CD1c-positive myeloid dendritic cell (primary cell): Measurements from ENCODE around the gene LAMP1.
"Not testable (repeated sequence)": the region's sequence is repeated elsewhere in the genome, so short reads cannot be mapped to it uniquely, and the experiment has no call there.

Experiments used
- DNase-seq: peaks from one replicate; pipeline ENCODE4 v3.0.0-alpha.2; 2016; ENCODE audit errors: extremely low spot score

LAMP1 gene

DNA sequence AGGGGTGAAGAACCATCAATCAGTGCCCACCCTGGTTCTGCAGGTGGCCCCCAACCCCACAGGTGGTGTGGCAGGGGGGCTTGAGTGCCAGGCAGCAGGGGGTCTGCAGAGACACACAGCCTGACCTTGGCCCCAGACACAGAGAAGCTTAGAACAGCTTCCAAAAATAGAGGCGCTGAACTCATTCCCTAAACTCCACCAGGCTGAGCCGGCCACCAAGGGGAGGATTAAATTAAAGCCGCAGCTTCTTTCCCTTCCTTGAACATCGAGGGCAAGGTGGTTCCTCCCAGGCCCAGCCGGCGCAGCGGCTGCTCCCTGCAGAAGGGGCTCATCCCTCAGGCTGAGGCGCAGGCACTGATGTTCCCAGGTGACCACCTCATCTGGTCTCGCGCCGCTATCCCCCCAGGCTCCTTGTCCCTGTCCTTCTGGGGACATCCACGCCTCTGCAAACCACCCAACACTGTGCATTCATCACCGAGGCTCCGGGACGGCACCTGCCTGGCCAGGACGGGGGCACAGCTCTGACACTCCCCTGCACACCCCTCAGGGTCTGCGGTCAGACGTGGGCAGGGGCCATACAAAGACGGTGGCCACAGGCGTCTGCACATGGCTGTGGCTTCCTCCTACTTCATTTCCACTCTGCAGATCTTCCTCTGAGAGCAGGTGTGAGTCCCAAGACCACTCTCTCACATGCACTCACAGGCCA lies 30.9 kb downstream of the LAMP1 start:
- no peak for DNase-seq

DNA sequence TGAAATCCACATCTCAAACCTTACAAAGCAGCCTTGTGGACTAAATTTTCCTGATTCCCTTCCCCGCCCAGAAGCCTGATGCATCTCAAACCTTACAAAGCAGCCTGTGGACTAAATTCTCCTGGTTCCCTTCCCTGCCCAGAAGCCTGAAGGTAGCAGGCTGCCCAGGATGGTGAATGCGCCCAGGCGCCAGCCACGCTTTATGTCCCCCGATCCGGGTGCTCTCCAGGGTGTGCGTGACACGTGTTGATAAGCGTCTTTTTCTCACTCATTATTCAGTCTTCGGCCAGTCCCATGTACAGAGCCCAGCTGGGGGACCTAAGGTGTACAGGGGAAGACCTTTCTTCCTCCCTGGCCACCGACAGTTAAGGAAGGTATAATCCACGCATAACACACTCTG lies 31.8 kb downstream of the LAMP1 start:
- no peak for DNase-seq

DNA sequence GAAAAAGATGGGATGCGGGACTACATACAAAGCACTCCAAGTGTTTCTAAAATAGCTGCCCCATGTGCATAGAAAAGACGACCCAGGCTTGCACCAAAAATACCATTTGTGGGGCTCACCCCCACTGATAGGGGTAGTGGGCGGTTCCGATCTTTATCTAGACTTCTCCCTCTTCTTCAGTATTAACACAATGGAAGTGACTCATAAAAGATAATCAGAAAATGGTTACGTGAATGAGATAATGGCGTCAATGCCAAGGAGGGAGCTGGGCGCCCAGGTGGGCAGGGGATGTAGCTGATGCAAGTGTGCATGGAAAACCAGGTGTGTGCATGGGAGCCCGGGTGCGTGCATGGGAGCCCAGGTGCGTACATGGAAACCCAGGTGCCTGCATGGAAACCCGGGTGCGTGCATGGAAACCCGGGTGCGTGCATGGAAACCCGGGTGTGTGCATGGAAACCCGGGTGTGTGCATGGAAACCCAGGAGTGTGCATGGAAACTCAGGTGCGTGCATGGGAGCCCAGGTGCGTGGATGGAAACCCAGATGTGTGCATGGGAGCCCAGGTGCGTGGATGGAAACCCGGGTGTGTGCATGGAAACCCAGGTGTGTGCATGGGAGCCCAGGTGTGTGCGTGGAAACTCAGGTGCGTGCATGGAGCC lies 32.7 kb downstream of the LAMP1 start:
- DNase-seq, result no peak

DNA sequence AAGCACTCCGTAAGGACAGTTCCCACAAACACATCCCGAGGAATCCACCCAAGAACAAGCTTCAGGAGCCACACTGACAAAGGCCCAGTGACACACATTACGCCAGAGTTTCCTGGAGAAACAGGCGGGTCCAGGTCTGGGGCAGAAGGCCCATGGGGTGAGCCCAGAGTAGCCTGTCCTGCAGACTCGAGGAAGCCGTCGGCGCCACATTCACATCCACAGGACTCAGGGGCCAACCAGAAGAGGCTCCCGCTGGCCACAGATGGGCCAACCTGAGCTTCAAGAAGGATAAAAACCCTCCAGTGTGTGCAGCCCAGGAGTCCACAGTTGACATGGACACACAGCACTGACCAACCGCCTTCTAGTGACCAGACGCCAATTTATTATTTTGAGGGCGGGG lies 35.6 kb downstream of the LAMP1 start:
- no peak for DNase-seq

DNA sequence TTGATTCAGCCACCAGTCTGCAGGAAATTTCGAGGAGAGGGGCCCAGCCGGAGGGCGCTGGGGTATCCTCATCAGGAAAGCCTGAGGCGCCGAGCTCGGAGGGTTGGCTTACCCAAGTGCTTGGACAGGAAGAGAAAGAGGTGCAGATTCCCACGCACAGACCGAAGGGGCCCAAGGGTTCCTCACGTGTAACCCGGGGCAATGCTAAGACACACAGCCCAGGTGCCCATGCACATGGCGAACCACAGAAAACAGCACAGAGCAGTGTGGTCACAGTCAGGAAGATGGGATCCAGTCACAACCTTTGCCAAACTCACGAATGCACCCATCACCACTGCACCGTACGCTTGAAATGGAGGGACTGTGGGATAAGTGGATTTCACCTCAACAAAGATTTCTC lies 36.0 kb downstream of the LAMP1 start:
- DNase-seq, result no peak

DNA sequence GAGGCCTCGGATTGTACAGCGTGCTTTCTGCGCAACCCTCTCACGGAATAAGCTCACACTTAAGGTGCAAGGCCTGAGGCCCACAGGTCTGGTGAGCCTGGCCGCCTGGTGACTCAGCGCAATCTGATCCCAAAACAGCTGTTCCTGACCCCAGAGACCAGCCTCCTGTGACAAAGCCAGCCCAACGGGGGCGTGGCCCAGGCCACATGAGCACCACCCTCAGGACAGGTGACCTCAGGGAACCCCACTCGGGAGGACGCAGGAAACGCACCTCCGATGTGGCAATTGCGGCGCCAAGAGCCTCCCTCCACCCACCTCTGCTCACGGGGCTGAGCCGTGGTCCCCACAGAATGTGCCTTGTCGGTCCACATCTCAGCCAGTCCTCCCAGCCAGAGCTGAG lies 40.5 kb downstream of the LAMP1 start:
- DNase-seq, result no peak

DNA sequence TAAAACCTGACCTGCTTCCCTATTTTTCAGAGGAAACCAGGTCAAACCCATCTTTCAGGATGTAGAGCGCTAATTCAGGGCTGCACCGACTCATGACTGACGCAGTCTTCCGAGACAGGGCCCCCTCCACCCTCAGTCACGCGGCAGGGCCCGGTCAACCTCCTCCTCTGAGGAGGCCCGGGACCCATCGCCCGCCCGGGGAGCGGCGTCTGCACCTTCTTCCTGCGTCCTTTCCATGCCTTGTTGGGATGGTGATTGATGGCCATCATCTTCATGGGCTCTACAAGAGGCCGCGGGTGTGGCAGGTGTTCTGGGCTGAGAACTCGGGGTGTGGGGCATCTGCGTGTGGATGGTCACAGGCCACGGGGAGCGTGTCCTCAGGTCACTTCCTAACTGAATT lies 40.9 kb downstream of the LAMP1 start:
- no peak for DNase-seq

DNA sequence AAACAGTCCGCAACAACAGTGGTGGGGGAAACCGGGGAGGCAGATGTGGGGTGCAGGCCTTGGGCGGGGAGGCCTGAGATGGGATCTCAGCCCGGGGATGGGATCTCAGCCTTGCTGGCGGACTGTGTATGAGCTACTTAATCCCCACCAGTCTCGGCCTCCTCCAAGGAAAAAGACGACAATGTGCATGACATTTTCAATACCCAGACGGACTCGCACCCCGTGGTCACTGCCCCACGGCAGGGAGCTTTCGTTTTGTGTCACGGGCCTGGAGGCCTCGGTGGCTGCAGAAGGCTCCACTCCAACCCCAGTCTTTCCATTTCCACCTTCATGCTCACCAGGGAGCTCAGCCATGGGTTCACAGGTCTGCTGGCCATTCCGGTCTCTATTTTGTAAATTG lies 41.4 kb downstream of the LAMP1 start:
- no peak for DNase-seq

DNA sequence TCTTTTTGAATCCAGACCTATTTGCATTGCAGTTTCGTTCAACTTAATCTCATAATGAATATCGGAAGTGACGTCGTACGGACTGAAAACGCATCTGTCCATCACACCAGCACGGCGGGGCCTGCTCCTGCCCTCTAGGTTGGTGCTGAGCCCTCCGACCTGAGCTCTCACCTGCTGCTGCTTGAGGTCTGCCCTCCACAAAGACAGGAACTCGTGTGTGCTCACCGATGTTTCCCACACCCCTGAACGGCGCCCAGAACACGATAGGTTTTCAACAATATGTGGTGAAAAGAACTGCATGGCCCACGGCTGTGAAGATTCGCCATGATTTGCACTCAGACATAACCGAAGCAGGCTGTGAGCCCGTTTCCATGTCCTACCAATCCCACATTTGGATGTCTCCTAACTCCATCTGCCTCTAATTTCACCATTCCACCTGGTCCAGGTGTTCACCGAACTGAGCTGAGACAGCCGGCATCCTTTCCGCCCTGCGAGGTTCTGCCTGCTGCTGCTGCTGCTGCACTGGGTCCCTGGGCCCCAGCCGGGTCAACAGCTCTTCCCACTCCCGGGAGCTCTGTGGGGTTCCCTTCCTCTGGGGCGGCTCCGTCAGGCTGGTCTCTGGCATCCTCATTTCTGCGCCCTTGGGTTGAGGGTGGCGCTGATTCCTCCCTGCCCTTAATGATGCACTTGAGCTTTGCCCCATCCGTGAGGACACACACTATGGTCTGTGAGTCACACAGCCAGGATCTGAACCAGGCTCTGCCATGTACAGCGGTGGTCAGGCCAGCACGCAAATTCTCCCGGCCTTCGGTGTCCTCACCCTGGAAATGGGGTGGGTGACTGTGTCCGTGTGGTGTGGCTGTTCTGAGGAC lies 46.0 kb downstream of the LAMP1 start:
- DNase-seq, result no peak

DNA sequence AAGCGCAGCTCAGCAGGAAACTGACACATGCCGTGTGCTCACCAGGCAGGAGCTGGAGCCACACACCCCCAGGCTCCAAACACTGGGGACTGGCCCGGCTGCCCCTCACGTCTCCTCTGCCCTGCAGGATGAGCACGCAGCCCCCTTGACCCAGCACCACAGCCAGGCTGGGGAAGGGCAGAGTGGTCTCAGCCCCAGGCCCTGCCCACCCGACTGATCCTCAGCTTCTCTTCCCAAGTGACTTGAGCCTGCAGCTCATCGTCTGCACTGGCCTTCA lies 46.6 kb downstream of the LAMP1 start:
- no peak for DNase-seq

DNA sequence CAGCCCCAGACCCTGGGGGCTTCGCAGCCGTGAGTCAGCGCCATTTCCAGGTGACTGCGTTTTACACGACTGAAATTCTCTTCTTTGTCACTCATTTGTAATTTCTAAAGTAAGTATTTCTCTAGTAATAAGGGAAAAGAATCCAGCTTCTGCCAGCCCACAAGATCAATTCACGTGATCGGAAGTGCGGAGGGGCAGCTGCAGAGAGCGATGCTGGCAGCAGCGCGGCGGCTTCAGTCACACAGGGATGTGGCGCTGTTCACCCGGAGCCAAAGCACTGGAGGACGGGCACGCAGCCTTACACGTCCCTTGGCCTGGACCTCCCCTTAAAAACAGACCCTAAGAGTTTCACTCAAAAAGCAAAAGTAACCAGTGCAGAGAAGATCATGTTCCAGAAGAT lies 48.4 kb downstream of the LAMP1 start:
- no peak for DNase-seq

DNA sequence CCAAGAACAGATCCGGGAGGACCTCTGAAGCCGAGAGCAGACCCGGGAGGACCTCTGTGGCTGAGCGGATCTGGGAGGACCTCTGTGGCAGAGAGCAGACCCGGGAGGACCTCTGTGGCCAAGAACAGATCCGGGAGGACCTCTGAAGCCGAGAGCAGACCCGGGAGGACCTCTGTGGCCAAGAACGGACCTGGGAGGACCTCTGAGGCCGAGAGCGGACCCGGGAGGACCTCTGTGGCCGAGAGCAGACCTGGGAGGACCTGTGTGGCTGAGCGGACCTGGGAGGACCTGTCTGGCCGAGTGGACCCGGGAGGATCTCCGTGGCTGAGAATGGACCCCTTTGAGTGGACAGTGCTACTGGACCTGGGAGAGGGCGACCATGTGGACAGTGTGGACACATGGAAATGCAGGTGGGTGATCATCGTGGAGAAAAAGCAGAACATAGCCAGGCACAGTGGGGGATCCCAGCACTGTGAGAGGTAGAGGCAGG lies 50.7 kb downstream of the LAMP1 start:
- DNase-seq, result not testable (repeated sequence)

DNA sequence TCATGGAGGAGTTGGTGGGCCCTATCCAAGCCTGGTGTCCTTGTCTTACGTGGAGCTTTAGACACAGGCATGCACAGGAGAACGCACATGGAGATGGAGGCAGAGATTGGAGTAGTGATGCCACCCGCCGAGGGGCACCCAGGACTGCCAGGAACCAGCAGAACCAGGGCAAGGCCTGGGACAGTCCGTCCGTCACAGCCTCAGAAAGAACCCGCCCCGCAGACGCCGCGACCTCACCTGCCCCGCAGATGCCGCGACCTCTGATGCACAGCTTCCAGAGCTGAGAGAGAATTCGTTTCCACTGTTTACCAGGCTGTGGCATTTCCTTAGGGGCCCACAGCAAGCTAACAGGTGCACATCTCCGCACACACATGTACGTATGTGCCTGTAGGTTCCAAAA lies 51.6 kb downstream of the LAMP1 start:
- DNase-seq, result no peak

DNA sequence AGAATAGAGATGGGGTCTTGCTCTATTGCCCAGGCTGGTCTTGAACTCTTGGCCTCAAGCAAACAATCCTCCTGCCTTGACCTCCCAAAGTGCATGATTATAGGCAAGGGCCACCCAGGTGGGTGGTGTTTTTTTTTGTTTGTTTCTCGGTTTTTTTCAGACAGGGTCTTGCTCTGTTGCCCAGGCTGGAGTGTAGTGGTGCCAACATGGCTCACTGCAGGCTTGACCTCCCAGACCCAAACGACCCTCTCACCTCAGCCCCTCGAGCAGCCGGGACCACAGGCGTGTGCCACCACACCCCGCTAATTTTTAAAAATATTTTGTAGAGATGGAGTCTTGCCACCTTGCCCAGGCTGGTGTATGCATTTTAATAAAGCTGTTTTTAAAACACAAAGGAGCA lies 52.0 kb downstream of the LAMP1 start:
- DNase-seq, result no peak

DNA sequence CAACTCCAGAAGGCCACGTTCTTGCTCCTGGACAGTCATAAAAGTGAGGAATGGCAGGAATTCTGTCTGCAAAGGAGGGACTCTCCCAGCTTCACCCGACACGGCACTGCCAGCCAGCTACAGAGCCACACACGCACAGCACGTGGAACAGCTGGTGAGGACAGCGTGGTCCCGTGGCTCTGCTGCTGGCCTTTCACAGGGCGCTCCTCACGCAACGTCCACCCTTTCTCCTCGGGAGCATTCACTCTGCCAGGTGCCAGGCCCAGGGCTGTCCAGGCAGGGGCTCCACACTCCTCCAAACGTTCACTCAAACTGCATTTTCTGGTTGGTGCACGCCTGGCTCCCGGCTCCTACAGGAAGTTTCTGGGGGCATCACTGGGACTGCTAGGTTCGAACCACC lies 52.5 kb downstream of the LAMP1 start:
- DNase-seq, result no peak

DNA sequence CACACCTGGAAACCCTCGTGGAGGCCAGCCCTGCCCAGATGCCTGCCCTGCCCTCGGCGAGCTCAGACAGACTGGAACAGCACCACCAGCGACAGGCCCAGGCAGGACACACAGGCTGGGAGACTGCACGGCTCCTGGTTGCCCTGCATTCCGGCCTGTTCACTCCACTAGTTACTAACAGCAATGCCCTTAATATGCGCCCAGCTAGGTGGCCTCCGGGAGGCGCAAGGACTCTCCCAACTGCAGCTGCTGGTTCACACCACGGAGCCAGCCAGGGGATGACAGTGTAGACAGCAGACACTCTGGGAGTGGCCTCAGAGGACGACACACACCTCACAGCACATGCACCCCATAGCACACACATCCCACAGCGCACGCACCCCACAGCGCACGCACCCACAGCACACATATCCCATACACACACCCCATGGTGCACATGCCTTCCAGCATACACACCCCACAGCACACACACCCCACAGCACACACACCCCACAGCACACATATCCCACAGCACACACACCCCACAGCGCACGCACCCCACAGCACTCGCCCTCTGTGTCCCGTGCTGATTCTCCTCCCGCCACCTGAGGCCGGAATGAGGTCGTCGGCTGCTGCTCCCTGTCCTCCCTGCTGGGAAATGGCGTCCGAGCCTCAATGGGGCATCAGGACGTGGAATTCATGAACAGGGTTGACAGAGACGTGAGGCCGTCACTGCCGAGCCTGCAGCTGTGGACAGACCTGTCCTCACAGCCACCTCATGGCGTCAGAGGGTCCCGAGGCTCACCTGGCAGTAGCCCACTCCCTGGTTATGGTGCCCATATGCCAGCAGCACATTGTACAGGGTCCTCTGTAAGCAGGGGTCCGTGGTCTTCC lies 53.3 kb downstream of the LAMP1 start:
- no peak for DNase-seq

DNA sequence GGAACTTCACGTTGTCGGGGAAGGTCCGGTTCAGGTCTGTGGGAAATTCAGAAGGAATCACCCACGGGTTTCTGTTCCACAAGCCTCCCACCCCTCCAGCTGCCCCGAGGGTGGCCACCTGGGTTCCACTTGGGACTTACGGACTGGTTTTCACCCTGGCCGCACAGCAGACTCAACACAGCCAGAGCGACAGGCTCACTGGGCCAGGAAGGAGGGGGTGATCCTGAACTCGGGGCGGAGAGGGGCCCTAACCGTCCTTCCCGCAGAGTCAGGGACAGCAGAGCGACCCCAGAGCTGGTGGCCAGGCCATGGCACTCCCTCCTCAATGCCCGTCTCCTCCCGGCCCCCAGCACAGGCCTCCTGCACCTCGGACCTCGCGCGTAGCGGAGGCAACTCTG lies 53.9 kb downstream of the LAMP1 start:
- no peak for DNase-seq

DNA sequence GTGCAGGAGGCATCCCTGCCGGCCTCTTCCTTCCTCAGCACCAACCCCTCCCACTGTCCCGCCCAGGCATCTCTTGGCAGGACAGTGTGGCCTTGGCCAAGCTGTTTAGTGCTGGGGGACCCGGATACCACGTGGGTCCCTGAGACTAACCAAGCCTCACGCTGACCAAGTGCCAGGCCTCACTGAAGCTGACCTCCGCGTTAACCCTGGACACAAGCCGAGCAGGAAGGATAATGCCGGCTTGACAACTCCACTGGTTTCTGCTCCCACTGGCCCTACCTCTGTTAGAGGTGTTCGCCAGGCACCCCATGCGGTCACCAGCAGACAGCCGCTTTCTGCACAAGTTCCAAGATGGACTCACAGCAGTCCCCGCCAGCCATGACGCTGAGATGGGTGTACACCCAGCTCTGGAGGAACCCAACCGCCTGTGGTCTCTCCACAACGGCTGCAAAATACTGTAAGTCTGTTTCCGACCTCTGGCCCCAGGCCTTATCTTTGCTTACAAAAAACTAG lies 54.5 kb downstream of the LAMP1 start:
- no peak for DNase-seq

DNA sequence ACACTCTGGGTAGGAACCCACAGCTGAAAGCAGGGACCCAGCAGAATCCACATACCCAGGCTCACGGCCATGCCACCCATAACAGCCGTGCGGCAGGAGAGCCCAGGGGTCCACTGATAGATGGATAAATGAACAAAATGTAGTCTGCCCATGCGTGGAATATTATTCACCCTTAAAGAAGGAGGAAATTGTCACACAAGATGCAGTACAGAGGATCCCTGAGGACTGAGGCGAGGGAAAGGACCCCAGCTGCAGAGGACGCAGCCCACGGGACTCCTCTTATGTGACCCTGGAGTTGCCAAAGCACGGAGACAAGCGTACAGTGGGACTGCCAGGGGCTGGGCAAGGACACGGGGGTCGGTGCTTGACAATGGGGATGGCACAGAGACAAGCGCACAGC lies 56.2 kb downstream of the LAMP1 start:
- no peak for DNase-seq

DNA sequence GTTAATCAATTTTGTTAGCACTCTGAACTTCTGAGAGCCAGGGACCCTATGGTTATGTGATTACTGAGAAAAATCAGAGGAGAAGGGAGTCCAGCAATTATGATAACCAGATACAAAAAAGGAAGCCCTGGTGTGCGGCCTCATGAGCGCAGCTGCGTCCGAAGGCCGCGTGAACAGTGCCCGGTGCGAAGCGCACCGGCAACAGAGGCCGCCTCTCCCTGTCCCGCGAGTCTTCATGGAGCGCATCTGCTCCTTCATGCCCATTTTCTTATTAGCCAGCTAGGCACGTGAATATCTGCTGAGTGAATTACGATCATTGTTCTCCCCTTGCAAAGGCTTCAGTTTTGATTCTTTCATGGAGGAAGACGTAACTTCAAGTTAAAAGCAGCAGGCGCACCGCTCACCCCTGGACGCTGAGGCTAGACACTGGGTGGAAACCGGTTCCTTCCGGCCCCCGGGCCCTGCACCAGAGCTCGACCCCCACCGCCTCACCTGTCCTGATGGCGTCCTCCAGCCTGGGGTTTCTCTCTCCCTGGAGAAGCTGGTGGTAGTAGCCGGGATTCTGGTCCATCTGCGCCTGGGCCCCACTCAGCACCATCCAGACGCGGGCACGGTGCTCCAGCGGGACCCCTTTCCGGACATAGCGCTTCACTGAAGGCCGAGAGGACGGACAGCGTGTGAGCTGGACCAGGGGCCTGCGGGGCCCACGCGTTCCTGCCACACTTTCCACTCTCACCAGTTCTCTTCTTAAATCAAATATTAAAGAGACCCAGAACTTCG lies 58.0 kb downstream of the LAMP1 start:
- no peak for DNase-seq

DNA sequence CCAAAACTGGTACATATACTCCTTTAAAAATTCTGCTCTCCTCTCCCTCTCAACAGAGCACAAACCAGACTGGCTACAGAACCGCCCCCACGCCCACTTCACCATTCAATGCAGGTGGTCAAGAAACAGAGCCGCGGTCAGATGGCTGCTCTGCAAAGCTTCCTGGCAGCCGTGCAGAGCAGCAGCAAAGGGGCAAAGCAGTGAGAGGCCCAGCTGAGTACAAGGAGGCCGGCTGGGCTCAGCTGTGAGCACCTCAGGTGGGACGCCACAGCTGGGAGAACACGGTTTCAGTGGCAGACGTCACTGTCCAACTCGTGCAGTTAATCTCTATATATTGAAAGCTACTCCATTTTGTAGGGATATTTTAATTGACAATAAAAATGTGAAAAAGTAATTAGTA lies 58.6 kb downstream of the LAMP1 start:
- no peak for DNase-seq
